GM23338 (cell line): ENCODE results near the gene MRGPRE. TPM values are rescaled to one million over a fixed set of nuclear protein-coding genes. Genes with fewer than 3 reads are reported as not detected.

Experiments used
- ATAC-seq: fragments of 200-7000 bp; cut with Tn5 transposase; 3 replicates; pipeline ENCODE4 v1.9.1; 2020
- DNase-seq: peaks from one replicate; pipeline ENCODE4 v3.0.0-alpha.2; 2015; ENCODE audit warnings: low spot score
- H2AFZ ChIP-seq: fragments of 200-600 bp; sonication (generic); 2 replicates; pipeline ENCODE4 v1.8.0; 2016; ENCODE audit warnings: antibody characterized with exemption, mild to moderate bottlenecking, moderate library complexity
- H3F3A ChIP-seq: fragments of 200-600 bp; sonication (generic); replicated peaks from 2 replicates; pipeline ENCODE4 v1.8.0; 2017; ENCODE audit warnings: antibody characterized with exemption, mixed run types, low read depth
- H3K27ac ChIP-seq: fragments of 200-600 bp; sonication (generic); 2 replicates; pipeline ENCODE4 v1.6.1; 2016; ENCODE audit warnings: low read depth
- H3K27me3 ChIP-seq: fragments of 200-600 bp; sonication (generic); 2 replicates; pipeline ENCODE4 v1.8.0; 2016; ENCODE audit warnings: mild to moderate bottlenecking, mixed run types, moderate library complexity; ENCODE audit not compliant: insufficient read depth
- H3K36me3 ChIP-seq: fragments of 200-600 bp; sonication (generic); 2 replicates; pipeline ENCODE4 v1.8.0; 2016; ENCODE audit warnings: mild to moderate bottlenecking; ENCODE audit not compliant: insufficient read depth
- H3K4me1 ChIP-seq: fragments of 200-600 bp; sonication (generic); 2 replicates; pipeline ENCODE4 v1.8.0; 2016; ENCODE audit warnings: mild to moderate bottlenecking, moderate library complexity; ENCODE audit not compliant: insufficient read depth
- H3K4me2 ChIP-seq: fragments of 200-600 bp; sonication (generic); 2 replicates; pipeline ENCODE4 v1.7.1; 2017; ENCODE audit warnings: mixed run types
- H3K4me3 ChIP-seq: fragments of 200-600 bp; sonication (generic); 2 replicates; pipeline ENCODE4 v1.6.1; 2016; ENCODE audit warnings: mixed run types
- H3K79me2 ChIP-seq: fragments of 200-600 bp; sonication (generic); replicated peaks from 2 replicates; pipeline ENCODE4 v1.8.0; 2017; ENCODE audit warnings: mild to moderate bottlenecking; ENCODE audit not compliant: insufficient read depth
- H3K9me2 ChIP-seq: fragments of 200-600 bp; sonication (generic); 2 replicates; pipeline ENCODE4 v1.8.0; 2017; ENCODE audit not compliant: insufficient read depth
- H4K20me1 ChIP-seq: fragments of 200-600 bp; sonication (generic); replicated peaks from 2 replicates; pipeline ENCODE4 v1.8.0; 2017; ENCODE audit warnings: mild to moderate bottlenecking; ENCODE audit not compliant: insufficient read depth
- H3K27ac Mint-ChIP-seq: 2 replicates; pipeline ENCODE4 v1.8.0; 2020; ENCODE audit warnings: inconsistent platforms, mild to moderate bottlenecking, moderate library complexity, mixed read lengths
- H3K27me3 Mint-ChIP-seq: 3 replicates; pipeline ENCODE4 v1.8.0; 2022; ENCODE audit warnings: low read depth, mild to moderate bottlenecking, moderate library complexity, mixed read lengths, inconsistent platforms; ENCODE audit not compliant: insufficient read depth, poor library complexity
- H3K36me3 Mint-ChIP-seq: 3 replicates; pipeline ENCODE4 v1.8.0; 2021; ENCODE audit warnings: low read depth, mild to moderate bottlenecking, inconsistent platforms, moderate library complexity, mixed read lengths
- H3K4me1 Mint-ChIP-seq: 3 replicates; pipeline ENCODE4 v1.8.0; 2020; ENCODE audit warnings: mild to moderate bottlenecking, inconsistent platforms, mixed read lengths
- H3K4me3 Mint-ChIP-seq: 3 replicates; pipeline ENCODE4 v1.8.0; 2021; ENCODE audit warnings: moderate library complexity, mild to moderate bottlenecking, inconsistent platforms, mixed read lengths
- H3K9me3 Mint-ChIP-seq: 3 replicates; pipeline ENCODE4 v1.8.0; 2020; ENCODE audit warnings: moderate library complexity, mild to moderate bottlenecking, inconsistent platforms, mixed read lengths
- CREB1 ChIP-seq: fragments of 250-450 bp; sonication (Bioruptor Pico); IDR thresholded peaks from 2 replicates; pipeline ENCODE4 v1.5.0; 2020; ENCODE audit warnings: low read depth, mild to moderate bottlenecking, moderate library complexity
- CTCF ChIP-seq, 2 experiments: fragments of 200-600 bp in 1 of 2; sonication (generic) in 1 of 2; conservative IDR thresholded peaks; 2 replicates each; pipeline versions ENCODE4 v1.5.1 to v1.6.1; 2016 to 2017; ENCODE audit warnings: antibody characterized with exemption in 2 of 2, low read depth in 2 of 2, mild to moderate bottlenecking in 2 of 2, moderate library complexity in 1 of 2
- EZH2 ChIP-seq: fragments of 200-600 bp; sonication (generic); IDR thresholded peaks from one replicate; pipeline ENCODE4 v1.8.0; 2017; ENCODE audit warnings: antibody characterized with exemption, mild to moderate bottlenecking, low read depth; ENCODE audit not compliant: unreplicated experiment
- EZH2phosphoT487 ChIP-seq: fragments of 200-600 bp; sonication (generic); IDR thresholded peaks from one replicate; pipeline ENCODE4 v1.8.1; 2018; ENCODE audit warnings: antibody characterized with exemption; ENCODE audit not compliant: unreplicated experiment
- JUNB ChIP-seq: IDR thresholded peaks from one replicate; pipeline ENCODE4 v1.6.1; 2016; ENCODE audit warnings: antibody characterized with exemption; ENCODE audit not compliant: unreplicated experiment
- NANOG ChIP-seq: IDR thresholded peaks from 2 replicates; pipeline ENCODE4 v1.6.1; 2016; ENCODE audit warnings: antibody characterized with exemption, borderline replicate concordance
- POLR2AphosphoS5 ChIP-seq: IDR thresholded peaks from 2 replicates; pipeline ENCODE4 v1.6.1; 2016; ENCODE audit warnings: antibody characterized with exemption, low read depth
- STAT1 ChIP-seq: IDR thresholded peaks from one replicate; pipeline ENCODE4 v1.6.1; 2016; ENCODE audit warnings: antibody characterized with exemption; ENCODE audit not compliant: unreplicated experiment
- ZNF114 ChIP-seq: fragments of 250-450 bp; sonication (Bioruptor Pico); IDR thresholded peaks from 2 replicates; pipeline ENCODE4 v1.5.0; 2020; ENCODE audit warnings: mild to moderate bottlenecking, moderate library complexity
- ZNF331 ChIP-seq: fragments of 250-450 bp; sonication (Bioruptor Pico); IDR thresholded peaks from 2 replicates; pipeline ENCODE4 v1.5.0; 2020; ENCODE audit warnings: low read depth, mild to moderate bottlenecking, moderate library complexity
- polyA plus RNA-seq: library from polyadenylated mRNA; unstranded; fragments of >200 nt; fragmentation: Nextera tagmentation; extraction: Ambion mirVana; gene quantifications from 2 replicates; pipeline ENCODE4 v1.2.1, GENCODE V29; 2016
- total RNA-seq: library from RNA; depleted of rRNA; stranded (reverse); fragments of >200 nt; shearing (Covaris generic); gene quantifications from 2 replicates; pipeline ENCODE4 v1.2.3, GENCODE V29; 2014
- TF ChIP-seq, protein P1 (sequence below): IDR thresholded peaks from 2 replicates; pipeline ENCODE4 v1.6.1; 2016; ENCODE audit warnings: antibody characterized with exemption
- TF ChIP-seq, protein P2 (sequence below): fragments of 250-450 bp; sonication (Bioruptor Pico); IDR thresholded peaks from 2 replicates; pipeline ENCODE4 v1.5.0; 2020; ENCODE audit warnings: mild to moderate bottlenecking, moderate library complexity
- TF ChIP-seq, protein P3 (sequence below): IDR thresholded peaks from one replicate; pipeline ENCODE4 v1.6.1; 2018; ENCODE audit warnings: antibody characterized with exemption; ENCODE audit not compliant: unreplicated experiment

The MRGPRE gene
- total and polyA plus RNA-seq, 2 experiments from 2014 or later, result not detected

DNA sequence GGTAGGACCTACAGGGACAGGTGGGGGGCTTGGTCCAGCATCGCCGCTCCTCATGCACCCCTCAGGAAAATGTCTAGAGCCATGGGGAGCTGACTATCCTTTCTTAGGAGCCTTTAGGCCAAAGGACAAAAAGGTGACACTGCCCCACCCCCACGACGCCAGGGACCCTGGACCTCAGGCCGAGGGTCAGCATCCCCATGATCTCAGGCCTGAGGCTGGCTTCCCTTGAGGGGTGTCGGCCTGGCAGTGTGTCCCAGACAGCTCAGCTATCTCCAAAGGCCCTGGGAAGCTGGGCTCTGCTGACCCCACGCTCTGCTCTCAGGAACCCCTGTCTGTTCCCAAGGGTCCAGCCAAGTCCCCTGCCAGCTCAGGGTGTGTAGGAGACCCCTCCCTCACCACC is 29.9 kb downstream of the MRGPRE start:
- Histone ChIP-seq H3K79me2 (no peaks in the 10 kb centered on the region), H3K27me3 (peaks cover 33% of the 10 kb centered on the region), H3K9me2 (no peaks in the 10 kb centered on the region), H3K4me1 (no peaks in the 10 kb centered on the region), H3K4me2 (peak overlapping the region; percentile 85), H3K36me3 (no peaks in the 10 kb centered on the region), H3K4me3 (peak overlapping the region; percentile 63; the same call in 1 of the 2 replicates), H3F3A (no peaks in the 10 kb centered on the region), H4K20me1 (no peaks in the 10 kb centered on the region), H2AFZ (no peak overlapping the region), H3K27ac (no peak overlapping the region)
- Mint-ChIP-seq H3K27ac (no peak overlapping the region), H3K36me3 (no peaks in the 10 kb centered on the region), H3K27me3 (peaks cover 36% of the 10 kb centered on the region), H3K4me1 (peaks cover 3% of the 10 kb centered on the region; the same call in 1 of the 3 replicates), H3K4me3 (peak overlapping the region; percentile 67), H3K9me3 (no peaks in the 10 kb centered on the region)
- DNase-seq (no peak), ATAC-seq (no peak)
- TF ChIP-seq JUNB (no peak), CTCF (conservative IDR thresholded peaks at IDR 0.05; ENCODE audit: low read depth in 2 of 2) (no peak), EZH2phosphoT487 (no peak), NANOG (no peak), POLR2AphosphoS5 (no peak), ZNF114 (no peak), EZH2 (no peak), STAT1 (no peak), CREB1 (CRISPR knock-in tag) (no peak), ZNF331 (CRISPR knock-in tag) (no peak)
- TF ChIP-seq, protein P1, sequence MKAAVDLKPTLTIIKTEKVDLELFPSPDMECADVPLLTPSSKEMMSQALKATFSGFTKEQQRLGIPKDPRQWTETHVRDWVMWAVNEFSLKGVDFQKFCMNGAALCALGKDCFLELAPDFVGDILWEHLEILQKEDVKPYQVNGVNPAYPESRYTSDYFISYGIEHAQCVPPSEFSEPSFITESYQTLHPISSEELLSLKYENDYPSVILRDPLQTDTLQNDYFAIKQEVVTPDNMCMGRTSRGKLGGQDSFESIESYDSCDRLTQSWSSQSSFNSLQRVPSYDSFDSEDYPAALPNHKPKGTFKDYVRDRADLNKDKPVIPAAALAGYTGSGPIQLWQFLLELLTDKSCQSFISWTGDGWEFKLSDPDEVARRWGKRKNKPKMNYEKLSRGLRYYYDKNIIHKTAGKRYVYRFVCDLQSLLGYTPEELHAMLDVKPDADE, result no peak
- TF ChIP-seq, protein P2, sequence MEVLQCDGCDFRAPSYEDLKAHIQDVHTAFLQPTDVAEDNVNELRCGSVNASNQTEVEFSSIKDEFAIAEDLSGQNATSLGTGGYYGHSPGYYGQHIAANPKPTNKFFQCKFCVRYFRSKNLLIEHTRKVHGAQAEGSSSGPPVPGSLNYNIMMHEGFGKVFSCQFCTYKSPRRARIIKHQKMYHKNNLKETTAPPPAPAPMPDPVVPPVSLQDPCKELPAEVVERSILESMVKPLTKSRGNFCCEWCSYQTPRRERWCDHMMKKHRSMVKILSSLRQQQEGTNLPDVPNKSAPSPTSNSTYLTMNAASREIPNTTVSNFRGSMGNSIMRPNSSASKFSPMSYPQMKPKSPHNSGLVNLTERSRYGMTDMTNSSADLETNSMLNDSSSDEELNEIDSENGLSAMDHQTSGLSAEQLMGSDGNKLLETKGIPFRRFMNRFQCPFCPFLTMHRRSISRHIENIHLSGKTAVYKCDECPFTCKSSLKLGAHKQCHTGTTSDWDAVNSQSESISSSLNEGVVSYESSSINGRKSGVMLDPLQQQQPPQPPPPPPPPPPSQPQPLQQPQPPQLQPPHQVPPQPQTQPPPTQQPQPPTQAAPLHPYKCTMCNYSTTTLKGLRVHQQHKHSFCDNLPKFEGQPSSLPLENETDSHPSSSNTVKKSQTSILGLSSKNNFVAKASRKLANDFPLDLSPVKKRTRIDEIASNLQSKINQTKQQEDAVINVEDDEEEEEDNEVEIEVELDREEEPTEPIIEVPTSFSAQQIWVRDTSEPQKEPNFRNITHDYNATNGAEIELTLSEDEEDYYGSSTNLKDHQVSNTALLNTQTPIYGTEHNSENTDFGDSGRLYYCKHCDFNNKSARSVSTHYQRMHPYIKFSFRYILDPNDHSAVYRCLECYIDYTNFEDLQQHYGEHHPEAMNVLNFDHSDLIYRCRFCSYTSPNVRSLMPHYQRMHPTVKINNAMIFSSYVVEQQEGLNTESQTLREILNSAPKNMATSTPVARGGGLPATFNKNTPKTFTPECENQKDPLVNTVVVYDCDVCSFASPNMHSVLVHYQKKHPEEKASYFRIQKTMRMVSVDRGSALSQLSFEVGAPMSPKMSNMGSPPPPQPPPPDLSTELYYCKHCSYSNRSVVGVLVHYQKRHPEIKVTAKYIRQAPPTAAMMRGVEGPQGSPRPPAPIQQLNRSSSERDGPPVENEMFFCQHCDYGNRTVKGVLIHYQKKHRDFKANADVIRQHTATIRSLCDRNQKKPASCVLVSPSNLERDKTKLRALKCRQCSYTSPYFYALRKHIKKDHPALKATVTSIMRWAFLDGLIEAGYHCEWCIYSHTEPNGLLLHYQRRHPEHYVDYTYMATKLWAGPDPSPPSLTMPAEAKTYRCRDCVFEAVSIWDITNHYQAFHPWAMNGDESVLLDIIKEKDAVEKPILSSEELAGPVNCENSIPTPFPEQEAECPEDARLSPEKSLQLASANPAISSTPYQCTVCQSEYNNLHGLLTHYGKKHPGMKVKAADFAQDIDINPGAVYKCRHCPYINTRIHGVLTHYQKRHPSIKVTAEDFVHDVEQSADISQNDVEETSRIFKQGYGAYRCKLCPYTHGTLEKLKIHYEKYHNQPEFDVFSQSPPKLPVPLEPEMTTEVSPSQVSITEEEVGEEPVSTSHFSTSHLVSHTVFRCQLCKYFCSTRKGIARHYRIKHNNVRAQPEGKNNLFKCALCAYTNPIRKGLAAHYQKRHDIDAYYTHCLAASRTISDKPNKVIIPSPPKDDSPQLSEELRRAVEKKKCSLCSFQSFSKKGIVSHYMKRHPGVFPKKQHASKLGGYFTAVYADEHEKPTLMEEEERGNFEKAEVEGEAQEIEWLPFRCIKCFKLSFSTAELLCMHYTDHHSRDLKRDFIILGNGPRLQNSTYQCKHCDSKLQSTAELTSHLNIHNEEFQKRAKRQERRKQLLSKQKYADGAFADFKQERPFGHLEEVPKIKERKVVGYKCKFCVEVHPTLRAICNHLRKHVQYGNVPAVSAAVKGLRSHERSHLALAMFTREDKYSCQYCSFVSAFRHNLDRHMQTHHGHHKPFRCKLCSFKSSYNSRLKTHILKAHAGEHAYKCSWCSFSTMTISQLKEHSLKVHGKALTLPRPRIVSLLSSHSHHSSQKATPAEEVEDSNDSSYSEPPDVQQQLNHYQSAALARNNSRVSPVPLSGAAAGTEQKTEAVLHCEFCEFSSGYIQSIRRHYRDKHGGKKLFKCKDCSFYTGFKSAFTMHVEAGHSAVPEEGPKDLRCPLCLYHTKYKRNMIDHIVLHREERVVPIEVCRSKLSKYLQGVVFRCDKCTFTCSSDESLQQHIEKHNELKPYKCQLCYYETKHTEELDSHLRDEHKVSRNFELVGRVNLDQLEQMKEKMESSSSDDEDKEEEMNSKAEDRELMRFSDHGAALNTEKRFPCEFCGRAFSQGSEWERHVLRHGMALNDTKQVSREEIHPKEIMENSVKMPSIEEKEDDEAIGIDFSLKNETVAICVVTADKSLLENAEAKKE (CRISPR knock-in tag), result no peak
- TF ChIP-seq, protein P3, sequence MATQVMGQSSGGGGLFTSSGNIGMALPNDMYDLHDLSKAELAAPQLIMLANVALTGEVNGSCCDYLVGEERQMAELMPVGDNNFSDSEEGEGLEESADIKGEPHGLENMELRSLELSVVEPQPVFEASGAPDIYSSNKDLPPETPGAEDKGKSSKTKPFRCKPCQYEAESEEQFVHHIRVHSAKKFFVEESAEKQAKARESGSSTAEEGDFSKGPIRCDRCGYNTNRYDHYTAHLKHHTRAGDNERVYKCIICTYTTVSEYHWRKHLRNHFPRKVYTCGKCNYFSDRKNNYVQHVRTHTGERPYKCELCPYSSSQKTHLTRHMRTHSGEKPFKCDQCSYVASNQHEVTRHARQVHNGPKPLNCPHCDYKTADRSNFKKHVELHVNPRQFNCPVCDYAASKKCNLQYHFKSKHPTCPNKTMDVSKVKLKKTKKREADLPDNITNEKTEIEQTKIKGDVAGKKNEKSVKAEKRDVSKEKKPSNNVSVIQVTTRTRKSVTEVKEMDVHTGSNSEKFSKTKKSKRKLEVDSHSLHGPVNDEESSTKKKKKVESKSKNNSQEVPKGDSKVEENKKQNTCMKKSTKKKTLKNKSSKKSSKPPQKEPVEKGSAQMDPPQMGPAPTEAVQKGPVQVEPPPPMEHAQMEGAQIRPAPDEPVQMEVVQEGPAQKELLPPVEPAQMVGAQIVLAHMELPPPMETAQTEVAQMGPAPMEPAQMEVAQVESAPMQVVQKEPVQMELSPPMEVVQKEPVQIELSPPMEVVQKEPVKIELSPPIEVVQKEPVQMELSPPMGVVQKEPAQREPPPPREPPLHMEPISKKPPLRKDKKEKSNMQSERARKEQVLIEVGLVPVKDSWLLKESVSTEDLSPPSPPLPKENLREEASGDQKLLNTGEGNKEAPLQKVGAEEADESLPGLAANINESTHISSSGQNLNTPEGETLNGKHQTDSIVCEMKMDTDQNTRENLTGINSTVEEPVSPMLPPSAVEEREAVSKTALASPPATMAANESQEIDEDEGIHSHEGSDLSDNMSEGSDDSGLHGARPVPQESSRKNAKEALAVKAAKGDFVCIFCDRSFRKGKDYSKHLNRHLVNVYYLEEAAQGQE, result no peak
